ENCODE results near the gene UNC13D. TPM values are rescaled to one million over a fixed set of nuclear protein-coding genes. Genes with fewer than 3 reads are reported as not detected.
"Not testable (repeated sequence)": the region's sequence is repeated elsewhere in the genome, so short reads cannot be mapped to it uniquely, and the experiment has no call there.

Gene UNC13D
- total RNA-seq, 1 experiment from 2014 or later = 12.7 TPM

GRCh38 chr17:75864448-75864871 is 20.3 kb upstream of the UNC13D start:
- Histone ChIP-seq H3K4me3 (ENCODE audit: low read depth in 2 of 2, low read length in 2 of 2) (no peak overlapping the region), H3K27ac (ENCODE audit: low read length) (no peak overlapping the region), H3K36me3 (ENCODE audit: control insufficient read depth, insufficient read depth, low read length) (no peaks in the 10 kb centered on the region), H3K4me1 (ENCODE audit: control insufficient read depth, insufficient read depth, low read length) (peaks cover 3% of the 10 kb centered on the region), H3K27me3 (ENCODE audit: control insufficient read depth, insufficient read depth, low read length) (no peaks in the 10 kb centered on the region), H3K9me3 (ENCODE audit: control insufficient read depth, insufficient read depth, low read depth, low read length) (no peaks in the 10 kb centered on the region)
- POLR2A ChIA-PET = interaction anchor here (0.6 kb wide), 1 partner anchor 85 kb away, joined by 3 read pairs; a partner anchor contains a TSS
- CTCF ChIA-PET = interaction anchor here (0.6 kb wide), 1 partner anchor 85 kb away, joined by 3 read pairs; a partner anchor contains a TSS
- DNase-seq (ENCODE audit: low read depth, low spot score) (no peak), ATAC-seq (no peak)
- in situ Hi-C loops (cut with HindIII; ENCODE audit: low pct_unique_long_range_greater_than_20kb, low sequenced_read_pairs) (no loop called here), intact Hi-C loops (cut with micrococcal nuclease; ENCODE audit: unreplicated experiment) (no loop called here)
- TF ChIP-seq POLR2AphosphoS5 (IDR thresholded peaks at IDR 0.05; ENCODE audit: low read depth, low read length) = no peak
- TF ChIP-seq SIN3A (IDR thresholded peaks at IDR 0.05; ENCODE audit: borderline replicate concordance, insufficient read depth, low read depth, low read length) = no peak
- no peak for TF ChIP-seq REST (IDR thresholded peaks at IDR 0.05; ENCODE audit: insufficient read depth in 1 of 2, low read depth in 2 of 2, low read length in 1 of 2)
- TF ChIP-seq TCF7L2 (IDR thresholded peaks at IDR 0.05; ENCODE audit: low read depth, low read length) = no peak
- TF ChIP-seq CTCF (IDR thresholded peaks at IDR 0.05) = no peak
- no TSS peak for BruUV-seq (replicated peaks)

- H3K4me3 ChIP-seq (ENCODE audit: low read depth in 2 of 2, low read length in 2 of 2) = no peak overlapping the region
- ChIA-PET CTCF (interaction anchor here (1.1 kb wide), 1 partner anchor 79 kb away, joined by 4 read pairs; no protein-coding TSS in a partner anchor), POLR2A (no interaction called here)
- H3K27me3 ChIP-seq (ENCODE audit: control insufficient read depth, insufficient read depth, low read length) = no peaks in the 10 kb centered on the region
- in situ Hi-C loops (cut with HindIII; ENCODE audit: low pct_unique_long_range_greater_than_20kb, low sequenced_read_pairs) (no loop called here), intact Hi-C loops (cut with micrococcal nuclease; ENCODE audit: unreplicated experiment) (no loop called here)
- H3K27ac ChIP-seq (ENCODE audit: low read length) = no peak overlapping the region
- BruUV-seq (replicated peaks) = no TSS peak
- TF ChIP-seq SIN3A (IDR thresholded peaks at IDR 0.05; ENCODE audit: borderline replicate concordance, insufficient read depth, low read depth, low read length) (no peak), POLR2AphosphoS5 (IDR thresholded peaks at IDR 0.05; ENCODE audit: low read depth, low read length) (no peak), REST (IDR thresholded peaks at IDR 0.05; ENCODE audit: insufficient read depth in 1 of 2, low read depth in 2 of 2, low read length in 1 of 2) (no peak), TCF7L2 (IDR thresholded peaks at IDR 0.05; ENCODE audit: low read depth, low read length) (no peak), CTCF (IDR thresholded peaks at IDR 0.05) (no peak)
- no peaks in the 10 kb centered on the region for H3K4me1 ChIP-seq (ENCODE audit: control insufficient read depth, insufficient read depth, low read length)
- ATAC-seq (0 out of 2 replicates have a peak, but pooled peaks have one; percentile 11), DNase-seq (ENCODE audit: low read depth, low spot score) (no peak)
- H3K9me3 ChIP-seq (ENCODE audit: control insufficient read depth, insufficient read depth, low read depth, low read length) = no peaks in the 10 kb centered on the region
- no peaks in the 10 kb centered on the region for H3K36me3 ChIP-seq (ENCODE audit: control insufficient read depth, insufficient read depth, low read length)
Measured at GRCh38 chr17:75861927-75862317, 17.7 kb upstream of the UNC13D start.

- DNase-seq (ENCODE audit: low read depth, low spot score); H3K36me3 ChIP-seq (ENCODE audit: control insufficient read depth, insufficient read depth, low read length); H3K27me3 ChIP-seq (ENCODE audit: control insufficient read depth, insufficient read depth, low read length); BruUV-seq (replicated peaks); ATAC-seq; H3K9me3 ChIP-seq (ENCODE audit: control insufficient read depth, insufficient read depth, low read depth, low read length); intact Hi-C loops (cut with micrococcal nuclease; ENCODE audit: unreplicated experiment); H3K4me1 ChIP-seq (ENCODE audit: control insufficient read depth, insufficient read depth, low read length); in situ Hi-C loops (cut with HindIII; ENCODE audit: low pct_unique_long_range_greater_than_20kb, low sequenced_read_pairs); H3K27ac ChIP-seq (ENCODE audit: low read length); POLR2A ChIA-PET; H3K4me3 ChIP-seq (ENCODE audit: low read depth in 2 of 2, low read length in 2 of 2): not testable (repeated sequence)
- CTCF ChIA-PET = interaction anchor here (0.7 kb wide), 1 partner anchor 11 kb away, joined by 4 read pairs; no protein-coding TSS in a partner anchor
Measured at GRCh38 chr17:75859358-75859757, 15.2 kb upstream of the UNC13D start.
